ENCODE data around the gene LVRN. TPM values are rescaled to one million over a fixed set of nuclear protein-coding genes. Genes with fewer than 3 reads are reported as not detected.

LVRN gene
- total and polyA plus RNA-seq, 2 of the 4 experiments (the other 2 are of a cell fraction) = 0.10 to 0.18 TPM

- Histone ChIP-seq H4K91ac (ENCODE audit: insufficient read depth, low read depth, low read length) (no peak overlapping the region), H3K4me2 (ENCODE audit: low read depth, low read length) (no peak overlapping the region), H2AK9ac (replicated peaks; ENCODE audit: low read depth, low read length, poor library complexity) (no peak overlapping the region), H3K9me1 (ENCODE audit: insufficient read depth, low read length) (no peaks in the 10 kb centered on the region), H3K9ac (ENCODE audit: low read depth, low read length) (no peak overlapping the region), H3K79me1 (ENCODE audit: low read depth in 1 of 2, low read length in 2 of 2) (no peaks in the 10 kb centered on the region), H3K4me1 (ENCODE audit: control insufficient read depth, insufficient read depth, low read length) (peaks cover 4% of the 10 kb centered on the region), H3K23ac (ENCODE audit: low read depth, low read length) (no peak overlapping the region), H4K8ac (ENCODE audit: low read depth in 2 of 2, low read length in 2 of 2) (no peak overlapping the region), H3K56ac (ENCODE audit: extremely low read depth, insufficient read depth, low read length) (no peak overlapping the region), H2BK5ac (ENCODE audit: low read depth, low read length, poor library complexity, severe bottlenecking) (no peak overlapping the region), H3K14ac (replicated peaks; ENCODE audit: low read depth, low read length) (no peak overlapping the region), H4K5ac (ENCODE audit: low read depth, low read length) (no peak overlapping the region), H3K36me3 (ENCODE audit: control insufficient read depth, insufficient read depth, low read length) (no peaks in the 10 kb centered on the region), H3K4me3 (ENCODE audit: insufficient read depth, low read depth, low read length) (no peak overlapping the region), H2AFZ (replicated peaks; ENCODE audit: low read length, poor library complexity) (no peak overlapping the region), H3K27me3 (ENCODE audit: control insufficient read depth, insufficient read depth, low read length) (no peaks in the 10 kb centered on the region), H2BK15ac (ENCODE audit: low read depth, low read length) (no peak overlapping the region), H4K20me1 (ENCODE audit: insufficient read depth, low read length) (no peaks in the 10 kb centered on the region), H2BK20ac (ENCODE audit: low read depth, low read length) (no peak overlapping the region), H3K18ac (ENCODE audit: low read depth, low read length) (no peak overlapping the region), H3K4ac (ENCODE audit: low read depth, low read length) (no peak overlapping the region), H2BK120ac (ENCODE audit: low read depth, low read length) (no peak overlapping the region), H3K27ac (ENCODE audit: insufficient read depth, low read length) (no peak overlapping the region), H3K9me3 (ENCODE audit: control insufficient read depth, insufficient read depth, low read length) (no peaks in the 10 kb centered on the region), H2AK5ac (ENCODE audit: low read depth, low read length) (no peak overlapping the region)
- ChIA-PET POLR2A (ENCODE audit: unreplicated experiment) (no interaction called here), CTCF (no interaction called here)
- no peak for TF ChIP-seq POLR2A (IDR thresholded peaks at IDR 0.05; ENCODE audit: low read depth, low read length)
- no peak for TF ChIP-seq ELK1 (IDR thresholded peaks at IDR 0.05; ENCODE audit: borderline replicate concordance, low read depth, low read length)
- no peak for TF ChIP-seq SMC3 (IDR thresholded peaks at IDR 0.05; ENCODE audit: low read depth, low read length)
- no peak for TF ChIP-seq MAZ (IDR thresholded peaks at IDR 0.05; ENCODE audit: borderline replicate concordance, low read depth, low read length)
- TF ChIP-seq NFE2L2 (IDR thresholded peaks at IDR 0.05; ENCODE audit: low read depth, low read length) = no peak
- TF ChIP-seq CHD1 (IDR thresholded peaks at IDR 0.05; ENCODE audit: low read depth, low read length) = no peak
- no peak for TF ChIP-seq CTCF (conservative IDR thresholded peaks at IDR 0.05; ENCODE audit: low read depth, low read length)
- no peak for TF ChIP-seq USF2 (IDR thresholded peaks at IDR 0.05; ENCODE audit: low read depth, low read length)
- no peak for TF ChIP-seq RFX5 (IDR thresholded peaks at IDR 0.05; ENCODE audit: low read depth, low read length)
- TF ChIP-seq CEBPB (IDR thresholded peaks at IDR 0.05; ENCODE audit: low read depth, low read length) = no peak
- dilution Hi-C loops (cut with HindIII; ENCODE audit: low sequenced_read_pairs, unreplicated experiment) = no loop called here
- intact Hi-C loops (cut with micrococcal nuclease) = no loop called here
- no peak for ATAC-seq (ENCODE audit: low read depth)
- no peak for DNase-seq
- in situ Hi-C loops (cut with MboI; ENCODE audit: low sequenced_read_pairs) = no loop called here
- WGBS, 2 experiments (ENCODE audit: extremely low coverage in 2 of 2, insufficient read length in 1 of 2) = no CpG with 5 or more reads among the region's 4 CpGs
- no TSS peak for BruUV-seq (replicated peaks)
Measured at GRCh38 chr5:115952588-115952987, 9.7 kb upstream of the LVRN start.
